Measurements from ENCODE around the gene AP1G1. TPM values are rescaled to one million over a fixed set of nuclear protein-coding genes. Genes with fewer than 3 reads are reported as not detected.

AP1G1 gene
- total RNA-seq, 4 donors from 2014 or later: 43.7 to 66.2 (median 57.1) TPM

- H3K27ac ChIP-seq: no peak overlapping the region
- H3K27me3 ChIP-seq: no peaks in the 10 kb centered on the region
- no peak for ATAC-seq
- H3K4me3 ChIP-seq: no peak overlapping the region
- H3K9me3 ChIP-seq: no peaks in the 10 kb centered on the region
- peaks cover 0 to 100% of the 10 kb centered on the region in 2 donors for H3K36me3 ChIP-seq
- TF ChIP-seq CTCF (IDR thresholded peaks at IDR 0.05): no peak
- TF ChIP-seq EP300 (IDR thresholded peaks at IDR 0.05): no peak
- no peak for TF ChIP-seq POLR2A (IDR thresholded peaks at IDR 0.05)
- TF ChIP-seq POLR2AphosphoS5 (IDR thresholded peaks at IDR 0.05): no peak
- H3K4me1 ChIP-seq: no peaks in the 10 kb centered on the region
- WGBS, 2 donors (ENCODE audit: low coverage in 1 of 2): 83 to 93% methylated on average over 2 of the region's 2 CpGs
These were observed 127.3 kb downstream of the AP1G1 start for GRCh38 chr16:71681360-71681759.

Small RNAs within 50 kb of the gene (small RNA-seq; reads per million reads assigned to genes)
- gene AC010653.3 (0 reads per million in 4 donors), gene SNORA70D (0 reads per million in 4 donors), gene SNORD71 (44,729 to 59,930 (median 51,376) reads per million in 4 donors)

Other genes starting within 250 kb of the AP1G1 start
- not detected for gene TAT, start 231.7 kb downstream of the AP1G1 start, total RNA-seq
- 1 to 10 TPM in 1 of 4 donors, not detected in 3; 1.4 TPM for gene MARVELD3, start 182.7 kb downstream of the AP1G1 start, total RNA-seq
- 10 to 100 TPM; 16.0 to 21.1 (median 18.2) TPM for gene PHLPP2, start 84.1 kb downstream of the AP1G1 start, total RNA-seq
- gene ATXN1L, start 37.1 kb upstream of the AP1G1 start, total RNA-seq: 10 to 100 TPM; 30.4 to 56.5 (median 40.9) TPM
- 1 to 10 TPM; 2.8 to 10.0 (median 7.3) TPM for gene ZNF821, start 75.3 kb upstream of the AP1G1 start, total RNA-seq
- 100 to 1,000 TPM; 156 to 202 (median 189) TPM for gene IST1, start 86.7 kb upstream of the AP1G1 start, total RNA-seq
- gene PKD1L3, start 191.6 kb upstream of the AP1G1 start, total RNA-seq: under 1 TPM in 3 of 4 donors, not detected in 1; 0.13 to 0.35 (median 0.16) TPM
- 1 to 10 TPM; 4.5 to 7.8 (median 6.5) TPM for gene DHODH, start 199.9 kb upstream of the AP1G1 start, total RNA-seq
- 1 to 10 TPM in 2 of 4 donors, not detected in 2; 2.9 to 3.4 TPM for gene HP, start 245.7 kb upstream of the AP1G1 start, total RNA-seq